ENCODE results near the gene EFNA1.
"Not testable (repeated sequence)": the region's sequence is repeated elsewhere in the genome, so short reads cannot be mapped to it uniquely, and the experiment has no call there.

EFNA1 gene

DNA sequence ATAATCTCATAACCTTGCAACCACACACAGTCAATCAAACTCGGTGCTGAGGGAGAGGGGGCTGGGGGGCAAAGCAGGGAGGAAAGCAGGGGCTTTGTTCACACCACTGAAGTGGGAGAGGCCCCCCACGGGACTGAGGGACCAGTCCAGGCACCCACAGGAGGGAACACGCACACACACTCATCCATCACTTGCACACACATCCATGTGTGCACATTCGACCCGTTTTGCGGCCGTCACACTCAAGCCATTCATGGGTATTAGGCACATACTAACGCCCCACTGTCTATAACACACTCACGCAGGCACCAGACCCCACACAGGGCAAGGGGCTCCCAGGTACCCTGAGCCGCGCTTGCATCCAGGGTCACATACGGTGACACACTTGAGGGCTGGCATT is 35.0 kb upstream of the EFNA1 start:
- DNase-seq = no peak

DNA sequence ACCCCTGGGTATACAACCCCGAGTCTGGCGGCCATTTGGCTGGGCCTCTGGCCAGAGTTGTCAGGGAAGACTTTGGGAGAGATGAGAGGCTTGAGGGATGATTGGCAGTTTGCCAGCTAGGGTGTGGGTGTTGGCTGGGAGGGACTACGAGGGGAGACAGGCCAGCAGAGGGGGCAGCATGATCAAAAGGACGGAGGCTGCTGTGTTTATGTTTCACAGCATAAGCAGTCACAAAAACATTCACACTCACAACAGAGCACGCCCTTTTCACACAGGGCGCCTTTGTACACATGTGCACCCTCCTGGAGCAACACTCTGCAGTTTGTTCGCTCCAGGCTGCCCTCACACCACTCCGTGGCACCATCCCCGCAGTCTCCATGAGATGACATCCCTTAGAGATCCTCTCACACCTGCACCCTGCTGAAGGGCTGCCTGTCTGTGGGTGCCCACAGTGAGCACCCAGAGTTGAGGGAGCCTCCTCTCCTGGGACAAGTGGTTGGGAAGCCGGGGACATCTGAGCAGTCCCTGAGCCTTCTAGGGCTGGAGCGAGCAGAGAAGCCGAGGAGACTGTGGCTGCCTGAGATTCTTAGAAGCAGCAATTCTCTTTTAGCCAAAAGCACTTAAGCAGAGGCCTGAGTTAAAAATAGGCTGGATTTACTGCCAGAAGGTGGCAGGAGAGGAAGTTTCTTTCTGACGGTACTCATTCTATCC is 33.6 kb upstream of the EFNA1 start:
- no peak for DNase-seq

DNA sequence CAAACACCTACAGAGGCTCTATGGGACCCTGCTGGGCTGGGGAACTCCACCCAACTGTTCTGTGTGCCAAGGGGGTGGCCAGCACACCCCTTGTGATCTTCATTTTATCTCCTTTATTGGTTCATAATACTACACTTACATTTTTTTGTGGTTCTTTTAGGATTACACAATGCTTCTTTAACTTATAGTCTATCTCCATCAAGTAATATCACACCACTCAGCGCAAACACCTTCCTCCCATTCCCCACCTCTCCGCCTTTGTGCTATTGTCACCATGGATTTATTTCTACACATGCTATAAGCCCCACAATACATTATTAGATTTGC is 33.1 kb upstream of the EFNA1 start:
- no peak for DNase-seq

DNA sequence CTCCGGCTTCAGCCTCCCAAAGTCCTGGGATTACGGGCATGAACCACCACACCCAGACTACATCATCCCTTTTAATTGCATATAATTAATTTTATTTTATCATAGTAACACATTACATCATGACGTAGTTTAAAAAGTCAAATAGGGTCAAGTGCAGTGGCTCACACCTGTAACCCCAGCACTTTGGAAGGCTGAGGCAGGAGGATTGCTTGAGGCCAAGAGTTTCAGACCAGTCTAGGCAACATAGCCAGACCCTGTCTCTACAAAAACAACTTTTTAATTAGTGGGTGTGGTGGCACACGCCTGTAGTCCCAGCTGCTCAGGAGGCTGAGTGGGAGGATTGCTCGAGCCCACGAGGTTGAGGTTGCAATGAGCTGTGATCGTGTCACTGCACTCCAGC is 28.3 kb upstream of the EFNA1 start:
- no peak for DNase-seq

DNA sequence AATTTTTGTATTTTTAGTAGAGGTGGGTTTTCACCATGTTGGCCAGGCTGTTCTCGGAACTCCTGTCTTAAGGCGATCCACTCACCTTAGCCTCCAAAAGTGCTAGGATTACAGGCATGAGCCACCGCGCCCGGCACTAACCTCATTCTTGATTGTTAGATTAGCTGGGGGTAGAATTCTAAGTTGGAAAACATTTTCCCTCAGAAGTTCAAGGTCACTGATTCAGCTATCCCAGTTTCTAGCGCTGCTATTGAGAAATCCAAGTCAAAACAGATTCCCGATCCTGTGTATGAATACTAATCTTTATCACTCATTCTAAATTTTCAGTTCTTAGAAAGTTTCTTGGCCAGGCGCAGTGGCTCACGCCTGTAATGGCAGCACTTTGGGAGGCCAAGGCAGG is 24.4 kb upstream of the EFNA1 start:
- no peak for DNase-seq

DNA sequence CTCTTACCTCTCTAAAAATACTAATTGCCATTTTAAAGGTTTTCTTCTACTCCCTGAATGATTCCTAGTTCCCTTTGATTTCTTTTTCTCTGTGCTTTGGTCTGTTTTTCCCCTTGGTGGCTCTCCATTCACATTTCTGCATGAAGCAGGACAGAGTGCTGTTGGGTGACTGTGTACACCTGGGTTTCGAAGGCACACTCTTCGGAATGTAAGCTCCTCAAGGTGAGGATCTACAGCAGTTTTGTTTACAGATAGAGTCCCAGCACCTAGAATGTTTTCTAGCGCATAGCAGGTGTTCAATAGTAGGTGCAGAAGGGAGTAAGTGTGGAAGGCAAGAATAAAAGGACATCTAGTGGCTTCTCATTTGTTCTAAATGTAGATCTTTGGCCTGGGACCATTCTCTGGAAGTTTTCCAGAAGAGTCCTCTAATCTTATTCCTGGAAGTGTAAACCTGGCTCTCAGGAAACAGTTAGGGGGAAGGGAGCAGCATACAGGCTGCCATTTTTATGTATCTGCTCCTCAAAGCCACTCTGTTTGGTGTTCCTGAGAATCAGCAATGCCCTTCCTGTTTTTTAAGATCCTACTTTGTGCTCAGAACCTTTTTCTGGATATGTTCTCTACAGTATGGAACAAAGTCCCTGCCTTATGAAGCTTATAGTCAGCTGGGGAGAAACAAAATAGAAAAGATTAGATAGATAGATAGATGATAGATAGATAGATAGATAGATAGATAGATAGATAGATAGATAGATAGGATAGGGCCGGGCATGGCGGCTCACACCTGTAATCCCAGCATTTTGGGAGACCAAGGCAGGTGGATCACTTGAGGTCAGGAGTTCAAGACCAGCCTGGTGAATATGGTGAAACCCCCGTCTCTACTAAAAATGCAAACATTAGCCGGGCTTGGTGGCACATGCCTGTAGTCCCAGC is 22.8 kb upstream of the EFNA1 start:
- DNase-seq = no peak

DNA sequence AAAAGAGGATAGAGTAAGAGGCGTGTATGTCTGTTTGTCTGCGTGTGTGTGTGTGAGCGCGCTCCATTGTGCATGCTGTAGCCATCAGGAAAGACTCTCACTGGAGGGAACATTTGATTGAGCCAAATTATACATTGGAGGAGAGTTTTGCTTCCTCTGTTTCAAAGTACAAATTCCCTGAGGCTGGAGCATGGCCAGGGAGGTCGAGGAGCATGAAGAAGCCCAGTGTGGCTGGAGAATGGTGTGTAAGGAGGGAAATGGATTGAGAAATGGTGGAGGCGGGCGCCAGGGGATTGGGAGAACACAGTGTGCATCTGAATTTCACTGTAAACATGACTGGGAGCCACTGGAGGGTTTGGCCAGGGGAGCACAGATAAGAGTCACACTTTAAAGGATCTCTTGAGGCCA is 22.1 kb upstream of the EFNA1 start:
- DNase-seq = no peak

DNA sequence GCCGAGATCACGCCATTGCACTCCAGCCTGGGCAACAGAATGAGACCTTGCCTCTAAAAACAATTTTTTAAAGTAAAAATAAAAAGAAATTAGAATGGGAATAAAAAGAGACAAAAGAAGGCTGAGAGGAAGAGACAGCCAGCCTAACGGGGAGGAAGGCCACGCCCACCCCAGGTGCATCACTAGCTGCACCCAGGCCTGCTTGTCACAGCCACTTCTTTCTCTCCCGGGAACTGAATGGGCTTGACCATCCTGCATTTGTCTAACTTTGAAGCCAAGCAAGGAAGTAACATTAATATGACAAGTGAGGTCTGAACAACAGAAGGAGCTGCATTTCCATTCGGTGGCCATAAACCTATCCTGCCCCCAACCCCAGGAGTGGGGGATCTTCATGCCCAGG is 20.8 kb upstream of the EFNA1 start:
- no peak for DNase-seq

DNA sequence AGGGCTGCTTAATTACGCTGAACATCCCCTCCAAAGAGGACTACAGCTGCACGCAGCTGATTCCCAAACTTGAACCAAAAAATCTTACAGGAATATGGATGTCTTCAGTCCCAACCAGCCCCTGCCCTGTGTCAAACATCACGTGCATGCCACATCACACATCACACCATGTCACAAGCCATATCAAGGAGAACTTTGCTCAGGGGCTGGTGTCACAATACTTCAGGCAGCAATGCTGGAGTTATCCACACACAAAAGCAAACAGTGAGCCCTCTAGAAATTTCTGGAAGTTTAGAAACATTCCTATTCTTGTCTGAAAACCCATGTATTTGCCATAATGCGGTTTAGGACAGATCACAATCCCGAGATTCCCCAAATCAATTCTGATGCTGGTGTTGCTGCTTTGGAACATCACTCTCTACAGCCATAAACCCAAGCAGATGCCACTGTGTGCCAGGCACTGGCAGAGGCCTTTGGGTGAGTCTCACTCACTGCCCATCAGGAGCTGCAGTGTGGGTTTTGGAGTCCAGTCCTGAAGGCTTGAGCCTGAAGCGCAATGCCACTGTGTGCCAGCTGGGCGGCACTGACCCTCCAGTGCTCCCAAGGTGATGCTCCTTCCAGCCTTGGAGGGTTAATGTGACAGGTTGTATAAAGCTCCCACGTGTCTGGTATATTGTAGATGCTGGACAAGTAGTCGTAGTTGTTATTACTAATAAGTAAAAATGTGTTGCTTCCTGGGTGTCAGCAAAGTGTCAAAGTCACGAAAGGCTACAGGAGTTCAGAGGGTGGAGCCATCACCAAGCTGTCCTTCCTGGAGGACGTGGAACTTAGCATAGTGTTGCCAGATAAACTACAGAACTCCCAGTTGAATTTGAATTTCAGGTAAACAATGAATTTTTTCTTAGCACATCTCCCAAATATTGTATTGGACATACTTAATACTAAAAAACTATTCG is 20.1 kb upstream of the EFNA1 start:
- DNase-seq = no peak

DNA sequence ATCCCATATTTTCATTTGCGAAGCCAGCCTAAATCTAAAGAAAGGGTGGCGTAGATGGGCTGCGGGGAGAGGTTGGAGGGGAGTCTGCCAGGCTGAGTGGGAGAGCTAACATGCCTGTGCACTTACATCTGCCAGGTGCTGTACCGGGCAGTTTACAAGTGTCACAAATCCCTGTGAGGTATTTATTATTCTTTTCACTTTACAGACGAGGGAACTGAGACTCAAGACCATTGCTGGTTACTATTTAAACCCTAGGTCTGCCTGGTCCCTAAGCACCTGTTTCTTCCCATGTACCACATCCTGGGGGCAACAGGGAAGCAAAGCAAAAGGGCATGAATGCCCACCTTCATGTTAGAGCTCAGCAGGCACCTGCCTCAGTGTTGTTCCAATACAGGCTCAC is 19.4 kb upstream of the EFNA1 start:
- no peak for DNase-seq

DNA sequence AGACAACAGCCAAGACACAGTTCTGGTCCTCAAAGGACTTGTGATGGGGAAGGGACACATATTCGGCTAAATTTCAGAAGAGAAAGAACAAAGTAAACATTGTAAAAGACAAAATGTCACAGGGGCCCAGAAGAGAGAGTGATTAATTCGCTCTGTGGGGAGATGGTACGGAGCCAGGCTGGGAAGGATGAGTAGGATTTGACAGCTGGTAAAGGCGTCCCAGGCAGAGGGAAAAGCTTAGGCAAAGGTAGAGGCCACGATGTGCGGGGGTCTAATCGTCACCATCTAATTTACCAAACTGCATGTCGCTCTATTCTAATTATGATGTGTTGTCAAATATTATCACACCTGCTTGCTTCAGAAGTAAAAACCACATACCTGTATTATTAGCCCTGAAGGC is 17.3 kb upstream of the EFNA1 start:
- DNase-seq = no peak

DNA sequence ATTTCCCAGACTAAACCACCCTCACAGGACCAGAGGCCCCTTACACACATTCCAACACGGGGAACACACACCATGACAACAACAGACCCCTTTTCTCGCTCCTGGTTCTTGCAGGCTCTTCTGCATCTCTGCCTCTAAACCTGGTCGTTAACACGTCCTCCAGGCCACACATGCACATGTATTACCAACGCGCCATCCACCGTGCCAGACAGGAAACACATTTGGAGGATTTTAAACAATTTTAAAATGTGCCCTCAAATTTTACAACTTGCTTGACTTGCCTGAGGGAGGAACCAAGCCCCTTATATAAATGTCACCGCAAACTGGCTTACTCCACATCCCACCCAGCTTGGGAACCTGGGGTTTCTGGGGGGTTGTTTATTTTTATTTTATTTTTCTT is 16.9 kb upstream of the EFNA1 start:
- DNase-seq = no peak

DNA sequence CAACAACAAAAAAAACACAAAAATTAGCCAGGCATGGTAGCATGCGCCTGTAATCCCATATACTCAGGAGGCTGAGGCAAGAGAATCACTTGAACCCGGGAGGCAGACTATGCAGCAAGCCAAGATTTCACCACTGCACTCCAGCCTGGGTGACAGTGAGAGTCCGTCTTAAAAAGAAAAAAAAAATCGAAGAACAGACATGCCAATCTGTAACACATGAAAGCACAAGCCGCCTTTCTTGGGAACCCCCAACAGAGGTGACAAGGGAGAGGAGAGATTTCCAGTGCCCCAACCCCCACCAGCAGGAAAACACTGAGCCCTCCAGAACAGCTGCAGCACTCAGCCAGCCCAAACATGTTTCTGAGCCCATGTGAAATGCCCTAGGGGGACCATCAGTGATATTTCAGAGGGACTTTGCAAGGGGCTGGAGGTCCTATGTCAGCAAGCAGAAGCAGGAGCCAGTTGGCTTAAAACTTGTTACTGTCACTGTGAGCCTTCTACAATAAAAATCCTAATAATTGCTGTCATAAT is 14.2 kb upstream of the EFNA1 start:
- DNase-seq = no peak

DNA sequence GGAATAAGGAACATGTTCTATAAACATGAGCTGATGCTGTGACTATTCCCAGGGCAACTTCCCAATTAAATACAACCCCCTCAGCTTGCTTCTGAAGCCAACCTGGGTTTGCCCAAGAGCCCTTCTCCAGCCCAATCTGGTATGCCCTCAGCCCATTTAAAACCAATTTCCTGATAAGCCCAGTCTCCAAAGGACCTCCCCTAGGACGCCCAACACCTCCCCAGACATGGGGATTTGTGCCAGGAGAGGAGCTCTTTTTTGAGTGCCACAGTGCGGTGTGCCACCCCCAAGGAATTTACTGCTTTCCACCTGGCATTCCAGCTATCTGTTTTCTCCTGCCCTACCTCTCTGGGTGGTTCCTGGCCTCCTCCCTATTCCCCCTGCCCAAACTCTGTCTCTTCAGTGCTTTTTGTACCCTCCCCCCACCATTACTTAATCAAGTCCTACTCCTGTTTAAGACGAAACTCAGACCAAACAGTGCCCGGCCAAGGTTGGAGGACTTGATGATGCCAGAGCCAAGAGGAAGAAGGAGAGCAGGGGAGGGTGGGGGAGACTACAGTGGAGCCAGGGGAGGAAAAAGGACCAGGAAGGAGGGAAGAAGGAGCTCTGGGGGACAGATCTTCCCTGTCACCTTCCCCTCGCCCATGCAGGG is 11.4 kb upstream of the EFNA1 start:
- DNase-seq = no peak

DNA sequence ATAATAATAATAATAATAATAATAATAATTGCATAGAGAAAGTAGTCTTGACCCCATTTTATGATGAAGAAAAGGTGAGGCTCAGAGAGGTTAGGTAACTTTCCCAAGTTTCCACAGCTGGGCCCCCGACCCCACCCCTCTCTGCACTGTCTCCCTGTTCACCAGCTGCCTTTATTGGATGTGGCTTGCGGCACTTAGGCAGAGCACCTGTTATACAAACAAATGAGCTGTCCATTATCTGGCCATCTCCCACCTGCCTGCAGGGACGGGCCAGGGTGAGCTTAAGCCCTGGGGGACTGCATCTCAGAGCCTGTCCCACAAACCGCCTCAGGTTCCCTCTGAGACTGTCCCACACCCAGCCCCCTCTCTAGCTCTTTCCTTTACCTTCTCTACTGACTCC is 10.1 kb upstream of the EFNA1 start:
- no peak for DNase-seq

DNA sequence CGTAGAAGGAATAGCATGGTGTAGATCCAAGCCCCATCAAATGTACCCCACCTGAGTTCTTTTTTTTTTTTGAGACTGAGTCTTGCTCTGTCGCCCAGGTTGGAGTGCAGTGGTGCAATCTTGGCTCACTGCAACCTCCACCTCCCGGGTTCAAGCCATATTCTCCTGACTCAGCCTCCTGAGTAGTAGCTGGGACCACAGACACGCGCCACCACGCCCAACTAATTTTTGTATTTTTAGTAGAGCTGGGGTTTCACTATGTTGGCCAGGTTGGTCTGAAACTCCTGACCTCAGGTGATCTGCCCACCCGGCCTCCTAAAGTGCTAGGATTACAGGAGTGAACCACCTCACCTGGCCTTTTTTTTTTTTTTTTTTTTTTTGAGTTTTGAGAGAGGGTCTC is 9.6 kb upstream of the EFNA1 start:
- not testable (repeated sequence) for DNase-seq

DNA sequence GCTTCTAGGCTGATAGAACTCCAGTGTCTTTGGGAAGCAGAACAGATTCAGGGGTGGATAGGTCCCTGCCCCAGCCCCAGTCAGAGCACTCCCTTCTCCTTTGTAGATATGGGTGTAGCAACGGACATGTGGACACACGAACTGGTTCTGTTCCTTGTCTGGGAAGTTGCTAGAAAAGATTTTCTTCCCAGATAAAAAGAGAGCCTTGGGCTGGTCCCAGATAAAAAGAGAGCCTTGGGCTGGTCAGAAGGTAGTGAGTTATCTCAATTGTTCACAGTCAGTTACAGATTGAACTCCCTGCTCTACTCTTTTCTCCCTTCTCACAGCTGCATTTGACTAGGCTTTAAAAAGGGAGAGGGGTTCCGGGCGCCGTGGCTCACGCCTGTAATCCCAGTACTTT is 7.4 kb upstream of the EFNA1 start:
- no peak for DNase-seq

DNA sequence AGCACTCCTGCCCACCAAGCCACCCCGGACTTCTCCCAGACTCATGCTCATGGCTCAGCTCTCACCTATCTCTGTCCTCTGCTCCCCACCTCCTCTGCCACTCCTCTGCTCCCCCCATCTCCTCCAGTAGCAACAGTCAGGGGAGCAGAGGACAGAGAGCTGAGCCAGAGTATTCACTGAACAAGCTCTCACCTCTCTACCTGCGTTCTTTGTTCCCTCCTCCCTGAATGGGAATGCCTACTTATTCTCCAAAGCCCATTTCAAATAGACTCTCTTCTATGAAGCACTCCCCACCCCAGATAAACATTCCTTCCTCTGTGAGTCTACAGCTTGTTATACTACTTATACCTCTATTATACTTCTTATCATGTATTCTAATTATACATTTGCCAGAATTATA is 6.4 kb upstream of the EFNA1 start:
- no peak for DNase-seq

DNA sequence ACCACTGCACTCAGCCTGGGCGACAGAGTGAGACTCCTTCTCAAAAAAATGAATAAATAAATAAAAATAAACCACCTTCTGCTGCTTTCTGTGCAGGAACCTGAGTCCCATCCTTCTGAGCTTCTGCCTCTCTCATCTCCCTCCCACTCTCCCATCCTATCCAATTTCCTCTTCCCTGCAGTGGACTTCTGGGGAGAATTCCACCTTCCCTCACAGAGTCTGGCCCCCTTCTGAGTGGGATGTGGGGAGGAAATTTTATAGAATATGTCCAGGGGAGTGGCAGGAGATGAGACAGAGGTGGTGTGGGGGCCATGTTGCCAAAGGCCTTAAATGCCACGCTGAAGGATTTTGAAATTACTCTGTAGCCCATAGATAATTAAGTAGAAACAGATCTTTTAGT is 5.4 kb upstream of the EFNA1 start:
- no peak for DNase-seq

DNA sequence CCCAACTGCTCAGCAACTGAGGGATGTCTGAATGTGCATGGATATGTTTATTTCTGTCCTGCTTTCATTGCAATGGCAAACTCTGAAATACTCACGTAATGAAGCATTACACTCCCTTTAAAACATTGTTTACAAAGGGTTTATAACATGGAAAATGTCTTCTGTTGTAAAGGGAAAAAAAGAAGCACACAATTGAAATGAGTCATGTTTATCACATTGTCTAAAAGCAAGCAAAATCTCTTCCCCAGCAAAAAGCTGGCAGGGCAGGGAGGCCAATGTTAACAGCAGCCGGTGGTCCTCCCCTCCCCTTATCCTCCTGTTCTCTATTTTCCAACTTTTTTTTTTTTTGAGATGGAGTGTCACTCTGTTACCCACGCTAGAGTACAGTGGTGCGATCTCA is 3.9 kb upstream of the EFNA1 start:
- no peak for DNase-seq

DNA sequence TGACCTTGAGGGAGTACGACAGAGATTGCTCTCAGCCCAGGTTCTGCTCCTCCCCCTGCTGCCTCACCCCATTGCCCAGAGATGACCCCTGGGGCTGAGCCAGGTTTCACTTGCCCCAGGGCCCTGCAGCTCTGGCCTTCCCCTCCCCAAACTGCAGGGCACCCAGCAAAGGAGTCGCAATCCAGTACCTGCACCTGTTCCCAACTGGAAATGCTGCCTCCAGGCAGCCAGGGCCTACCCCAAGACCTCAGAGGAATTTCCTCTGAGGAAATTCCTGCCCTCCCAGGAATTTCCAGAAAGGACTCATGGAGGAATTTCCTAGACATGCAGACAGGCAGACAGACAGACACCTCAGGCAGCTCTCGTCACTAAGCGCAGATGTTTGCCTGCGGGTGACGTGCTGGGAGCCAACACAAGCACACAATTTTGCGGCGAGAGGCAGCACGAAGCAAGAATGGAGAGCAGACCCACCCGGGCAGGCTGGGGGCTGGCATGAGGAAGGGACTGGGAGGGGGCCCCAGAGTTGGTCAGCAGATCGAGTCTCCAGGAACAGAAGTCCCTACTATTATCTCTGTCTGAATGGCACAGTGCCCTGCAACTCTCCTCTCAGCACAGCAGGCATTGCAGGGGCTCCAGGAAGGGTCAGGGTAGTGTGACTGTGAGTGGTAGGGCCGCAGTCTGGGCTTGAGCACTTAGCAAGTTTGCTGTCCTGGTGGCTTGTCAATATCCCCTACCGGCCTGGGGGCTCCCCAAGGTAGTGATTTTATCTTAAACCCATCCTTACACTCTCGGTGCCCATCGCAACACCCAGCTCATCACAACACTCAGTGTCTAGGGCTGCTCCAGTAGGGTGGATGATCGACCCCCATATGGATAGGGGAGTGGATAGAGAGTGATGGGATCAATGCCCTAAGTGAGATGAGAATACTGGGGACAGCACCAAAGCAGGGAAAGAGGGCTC is 2.9 kb upstream of the EFNA1 start:
- no peak for DNase-seq

Measured in stimulated activated naive CD4-positive, alpha-beta T cell treated with Interleukin-2 at 50 U/mL for 16 hours (primary cell).